ENCODE data around the gene TMX1. TPM values are rescaled to one million over a fixed set of nuclear protein-coding genes. Genes with fewer than 3 reads are reported as not detected.

Gene TMX1
- total RNA-seq, 4 donors from 2014 or later = 11.4 to 25.8 (median 17.7) TPM

DNA sequence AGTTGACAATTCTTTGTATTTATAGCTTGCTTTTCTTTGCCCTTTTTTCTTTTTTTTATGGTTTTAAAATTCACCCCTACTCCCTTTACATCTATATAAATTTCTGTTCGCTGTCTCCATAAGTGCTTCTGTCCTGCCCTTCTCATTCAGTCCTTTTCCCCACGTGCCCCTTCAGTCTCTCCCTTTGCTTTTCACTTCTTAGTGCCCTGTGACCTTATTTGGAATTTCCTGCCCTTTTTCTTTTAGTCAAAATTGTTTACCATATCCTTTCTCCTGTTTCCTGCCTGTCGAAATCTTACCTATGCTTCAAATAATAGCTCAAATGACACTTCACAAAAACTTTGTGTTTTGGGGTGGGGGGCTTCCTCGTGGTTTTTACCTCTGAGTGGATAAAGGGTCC is 6.0 kb downstream of the TMX1 start:
- no peak for DNase-seq (ENCODE audit: low spot score in 2 of 2)

DNA sequence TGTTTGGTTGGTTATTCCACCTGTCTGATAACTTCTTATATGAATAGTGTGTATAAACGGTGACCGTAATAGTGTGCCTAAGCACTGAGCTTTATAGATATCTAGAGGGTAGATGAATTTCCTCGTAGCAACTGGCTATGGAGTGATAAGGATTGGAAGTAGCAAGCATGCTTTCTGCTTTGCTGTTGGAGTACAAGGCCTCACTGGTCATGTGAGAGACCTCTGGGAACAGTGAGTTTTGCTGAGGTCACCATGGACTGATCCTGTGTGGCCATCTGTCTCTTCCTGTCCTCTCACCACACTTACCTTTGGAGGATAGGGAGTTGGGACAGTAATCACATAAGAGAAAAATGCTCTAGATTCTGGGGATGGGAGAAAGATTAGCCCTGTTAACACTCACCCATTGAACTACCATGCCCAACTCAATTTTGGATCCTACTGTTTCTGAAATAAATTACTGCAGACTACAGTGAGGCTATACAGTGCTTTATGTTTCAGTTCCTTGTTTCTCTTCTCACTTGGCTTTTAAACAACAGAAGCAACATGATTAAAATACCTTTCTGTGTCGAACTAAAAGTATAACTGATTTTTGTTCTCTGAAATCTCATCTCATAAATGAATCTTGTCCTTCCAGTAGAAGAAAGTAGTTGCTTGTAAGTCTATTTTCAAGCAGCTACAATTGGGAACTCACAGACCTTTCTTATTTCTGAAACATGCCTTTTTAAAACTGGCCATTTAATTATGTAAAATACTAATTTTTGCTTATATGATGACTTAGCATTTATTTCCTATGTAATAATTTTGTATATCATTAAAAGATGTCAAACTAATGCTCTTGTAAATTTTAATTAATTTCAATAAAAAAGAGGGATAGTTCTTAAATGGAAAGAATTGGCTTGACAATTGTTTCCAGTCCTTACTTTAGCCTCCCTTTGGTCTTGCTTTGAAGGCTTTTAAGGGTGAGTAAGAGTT is 8.3 kb downstream of the TMX1 start:
- TF ChIP-seq POLR2A (IDR thresholded peaks at IDR 0.05) = no peak
- TF ChIP-seq, protein P1, sequence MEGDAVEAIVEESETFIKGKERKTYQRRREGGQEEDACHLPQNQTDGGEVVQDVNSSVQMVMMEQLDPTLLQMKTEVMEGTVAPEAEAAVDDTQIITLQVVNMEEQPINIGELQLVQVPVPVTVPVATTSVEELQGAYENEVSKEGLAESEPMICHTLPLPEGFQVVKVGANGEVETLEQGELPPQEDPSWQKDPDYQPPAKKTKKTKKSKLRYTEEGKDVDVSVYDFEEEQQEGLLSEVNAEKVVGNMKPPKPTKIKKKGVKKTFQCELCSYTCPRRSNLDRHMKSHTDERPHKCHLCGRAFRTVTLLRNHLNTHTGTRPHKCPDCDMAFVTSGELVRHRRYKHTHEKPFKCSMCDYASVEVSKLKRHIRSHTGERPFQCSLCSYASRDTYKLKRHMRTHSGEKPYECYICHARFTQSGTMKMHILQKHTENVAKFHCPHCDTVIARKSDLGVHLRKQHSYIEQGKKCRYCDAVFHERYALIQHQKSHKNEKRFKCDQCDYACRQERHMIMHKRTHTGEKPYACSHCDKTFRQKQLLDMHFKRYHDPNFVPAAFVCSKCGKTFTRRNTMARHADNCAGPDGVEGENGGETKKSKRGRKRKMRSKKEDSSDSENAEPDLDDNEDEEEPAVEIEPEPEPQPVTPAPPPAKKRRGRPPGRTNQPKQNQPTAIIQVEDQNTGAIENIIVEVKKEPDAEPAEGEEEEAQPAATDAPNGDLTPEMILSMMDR (IDR thresholded peaks at IDR 0.05) = no peak
- no peak for DNase-seq (ENCODE audit: low spot score in 2 of 2)
- H3K4me3 ChIP-seq (ENCODE audit: low read depth, poor library complexity, severe bottlenecking) = no peak overlapping the region
- 88 to 89% methylated on average over 4 of the region's 4 CpGs for WGBS, 2 donors
- intact Hi-C loops (cut with DNase I; ENCODE audit: low total_unique reads) = no loop called here

More for the DNA sequence above, 6.0 kb downstream of the TMX1 start:
- WGBS, 2 donors = 73 to 81% methylated on average over 4 of the region's 4 CpGs
- TF ChIP-seq, protein P1 (IDR thresholded peaks at IDR 0.05) = no peak
- no peak for TF ChIP-seq POLR2A (IDR thresholded peaks at IDR 0.05)
- no peak overlapping the region for H3K4me3 ChIP-seq (ENCODE audit: low read depth, poor library complexity, severe bottlenecking)
- intact Hi-C loops (cut with DNase I; ENCODE audit: low total_unique reads) = no loop called here

DNA sequence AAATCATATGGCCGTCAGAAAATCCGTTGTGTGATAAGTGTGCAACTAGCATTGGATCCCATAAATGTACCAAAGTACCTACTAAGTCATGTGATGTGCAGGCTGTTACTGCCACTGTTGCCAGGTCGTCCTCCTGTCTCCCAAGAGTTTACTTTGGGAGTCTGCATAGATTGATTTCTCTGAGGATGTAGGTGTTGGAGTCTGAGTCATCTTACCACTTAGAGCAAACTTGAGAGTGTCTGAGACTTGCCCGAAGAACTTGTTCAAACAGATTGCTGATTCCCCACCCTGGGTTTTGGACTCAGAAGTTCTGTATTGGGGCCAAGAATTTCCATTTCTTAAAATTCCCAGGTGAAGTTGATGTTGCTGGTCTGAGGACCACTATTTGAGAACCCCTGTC is 11.4 kb downstream of the TMX1 start:
- TF ChIP-seq POLR2A (IDR thresholded peaks at IDR 0.05) = no peak
- TF ChIP-seq, protein P1 (IDR thresholded peaks at IDR 0.05) = no peak
- DNase-seq (ENCODE audit: low spot score in 2 of 2) = no peak
- H3K4me3 ChIP-seq (ENCODE audit: low read depth, poor library complexity, severe bottlenecking) = no peak overlapping the region
- WGBS, 2 donors = 68 to 76% methylated on average over 4 of the region's 4 CpGs
- intact Hi-C loops (cut with DNase I; ENCODE audit: low total_unique reads) = no loop called here

DNA sequence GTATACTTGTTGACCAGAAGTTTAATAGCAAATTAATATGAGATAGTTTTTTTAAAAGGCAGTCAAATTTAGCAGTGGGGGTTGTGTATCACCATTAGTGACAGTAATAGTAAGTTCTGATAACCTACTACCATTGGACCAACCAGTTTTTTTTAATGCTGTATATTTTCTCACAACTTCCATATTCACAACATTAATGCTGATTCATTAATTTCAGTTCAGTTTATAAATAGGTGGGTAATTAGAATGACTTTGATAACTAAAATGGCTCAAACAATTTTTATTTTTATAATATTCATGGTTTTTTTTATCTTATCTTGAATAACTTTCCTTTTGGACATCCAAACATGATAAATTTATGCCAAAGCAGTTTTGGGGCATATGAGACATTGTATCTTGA is 13.8 kb downstream of the TMX1 start:
- intact Hi-C loops (cut with DNase I; ENCODE audit: low total_unique reads) = no loop called here
- DNase-seq (ENCODE audit: low spot score in 2 of 2) = no peak
- H3K4me3 ChIP-seq (ENCODE audit: low read depth, poor library complexity, severe bottlenecking) = no peak overlapping the region
- TF ChIP-seq, protein P1 (IDR thresholded peaks at IDR 0.05) = no peak
- no peak for TF ChIP-seq POLR2A (IDR thresholded peaks at IDR 0.05)

DNA sequence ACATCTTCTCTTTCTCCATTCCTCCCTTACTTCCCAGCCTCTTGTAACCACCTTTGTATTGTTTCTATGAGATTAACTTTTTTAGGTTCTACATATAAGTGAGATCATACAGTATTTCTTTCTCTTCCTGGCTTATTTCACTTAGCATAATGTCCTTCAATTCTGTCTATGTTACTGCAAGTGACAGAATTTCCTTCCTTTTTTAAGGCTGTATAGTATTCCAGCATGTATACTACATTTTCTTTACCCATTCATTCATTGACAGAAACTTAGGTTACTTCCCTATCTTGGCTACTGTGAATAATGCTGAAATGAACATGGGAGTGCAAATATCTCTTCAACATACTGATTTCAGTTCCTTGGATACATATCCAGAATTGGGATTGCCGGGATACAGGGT is 18.2 kb downstream of the TMX1 start:
- H3K4me3 ChIP-seq (ENCODE audit: low read depth, poor library complexity, severe bottlenecking) = no peak overlapping the region
- no peak for TF ChIP-seq POLR2A (IDR thresholded peaks at IDR 0.05)
- TF ChIP-seq, protein P1 (IDR thresholded peaks at IDR 0.05) = no peak
- DNase-seq (ENCODE audit: low spot score in 2 of 2) = no peak
- 93 to 100% methylated on average over 1 of the region's 1 CpG for WGBS, 2 donors
- intact Hi-C loops (cut with DNase I; ENCODE audit: low total_unique reads) = loop anchor here (5.0 kb wide), 1 partner anchor 1549 kb away; no protein-coding TSS in a partner anchor
